Fibroblast of upper back skin (primary cell): Measurements from ENCODE around the gene SYT2.
A peak's percentile ranks its signal among the peaks of the same experiment; 100 is the strongest.
"Not testable (repeated sequence)": the region's sequence is repeated elsewhere in the genome, so short reads cannot be mapped to it uniquely, and the experiment has no call there.

Experiments
- DNase-seq: peaks from one replicate; pipeline ENCODE4 v3.0.0-alpha.2; 2013

SYT2 gene

GRCh38 chr1:202589190-202589930, 120.9 kb downstream of the SYT2 start:
- peak; percentile 98 for DNase-seq

- no peak for DNase-seq
Measured at GRCh38 chr1:202588503-202589189, 121.6 kb downstream of the SYT2 start.

- no peak for DNase-seq
Measured at GRCh38 chr1:202587859-202588485, 122.3 kb downstream of the SYT2 start.

GRCh38 chr1:202586871-202587270, 123.4 kb downstream of the SYT2 start:
- no peak for DNase-seq

GRCh38 chr1:202586018-202586821, 124.0 kb downstream of the SYT2 start:
- peak; percentile 70 for DNase-seq

GRCh38 chr1:202585590-202585933, 124.7 kb downstream of the SYT2 start:
- DNase-seq, result peak; percentile 79

GRCh38 chr1:202584707-202585589, 125.3 kb downstream of the SYT2 start:
- DNase-seq, result no peak

GRCh38 chr1:202582350-202582749, 127.9 kb downstream of the SYT2 start:
- DNase-seq, result not testable (repeated sequence)

GRCh38 chr1:202580619-202581018, 129.6 kb downstream of the SYT2 start:
- DNase-seq, result peak; percentile 71

- peak; percentile 97 for DNase-seq
Measured at GRCh38 chr1:202579806-202580205, 130.4 kb downstream of the SYT2 start.

- DNase-seq, result peak; percentile 60
Measured at GRCh38 chr1:202578565-202578964, 131.7 kb downstream of the SYT2 start.

GRCh38 chr1:202578001-202578504, 132.2 kb downstream of the SYT2 start:
- DNase-seq, result peak; percentile 94

GRCh38 chr1:202577381-202577780, 132.9 kb downstream of the SYT2 start:
- peak; percentile 66 for DNase-seq

GRCh38 chr1:202576816-202577215, 133.4 kb downstream of the SYT2 start:
- peak; percentile 96 for DNase-seq

- no peak for DNase-seq
Measured at GRCh38 chr1:202575918-202576653, 134.2 kb downstream of the SYT2 start.

GRCh38 chr1:202572867-202573266, 137.4 kb downstream of the SYT2 start:
- DNase-seq, result no peak

GRCh38 chr1:202571719-202572339, 138.4 kb downstream of the SYT2 start:
- DNase-seq, result peak; percentile 62

- no peak for DNase-seq
Measured at GRCh38 chr1:202569393-202570322, 140.6 kb downstream of the SYT2 start.

- no peak for DNase-seq
Measured at GRCh38 chr1:202568826-202569225, 141.4 kb downstream of the SYT2 start.

- DNase-seq, result peak; percentile 60
Measured at GRCh38 chr1:202568410-202568809, 141.8 kb downstream of the SYT2 start.
